Stomach (tissue), 4 donors: ENCODE data around the gene LRFN5.
"Not testable (repeated sequence)": the region's sequence is repeated elsewhere in the genome, so short reads cannot be mapped to it uniquely, and the experiment has no call there.

Source experiments
- CTCF ChIP-seq, 7 experiments: fragments of 450-650 bp in 4 of 7; fragments of 200-600 bp in 3 of 7; sonication (generic) in 3 of 7; IDR thresholded peaks; one replicate each; pipeline ENCODE4 v1.5.1; 2016 to 2019; ENCODE audit warnings: antibody characterized with exemption in 7 of 7, control low read depth in 2 of 7, mild to moderate bottlenecking in 1 of 7
- POLR2A ChIP-seq, 4 donors: fragments of 450-650 bp; IDR thresholded peaks; one replicate each; pipeline ENCODE4 v1.6.1; 2016; ENCODE audit warnings: antibody characterized with exemption in 4 of 4, control low read depth in 2 of 4, mild to moderate bottlenecking in 1 of 4, moderate library complexity in 1 of 4
- POLR2AphosphoS5 ChIP-seq, 3 donors: sonication (generic); formaldehyde crosslinking; IDR thresholded peaks; one replicate each; pipeline ENCODE4 v1.6.1; 2016; ENCODE audit warnings: antibody characterized with exemption in 3 of 3

- TF ChIP-seq CTCF, POLR2A, POLR2AphosphoS5 (IDR thresholded peaks at IDR 0.05): not testable (repeated sequence)
Measured at GRCh38 chr14:41674511-41674971, 67.9 kb downstream of the LRFN5 start.
